Measurements from ENCODE around the gene PGR. TPM values are rescaled to one million over a fixed set of nuclear protein-coding genes. Genes with fewer than 3 reads are reported as not detected.

The PGR gene
- total RNA-seq, 1 experiment from 2014 or later = not detected

DNA sequence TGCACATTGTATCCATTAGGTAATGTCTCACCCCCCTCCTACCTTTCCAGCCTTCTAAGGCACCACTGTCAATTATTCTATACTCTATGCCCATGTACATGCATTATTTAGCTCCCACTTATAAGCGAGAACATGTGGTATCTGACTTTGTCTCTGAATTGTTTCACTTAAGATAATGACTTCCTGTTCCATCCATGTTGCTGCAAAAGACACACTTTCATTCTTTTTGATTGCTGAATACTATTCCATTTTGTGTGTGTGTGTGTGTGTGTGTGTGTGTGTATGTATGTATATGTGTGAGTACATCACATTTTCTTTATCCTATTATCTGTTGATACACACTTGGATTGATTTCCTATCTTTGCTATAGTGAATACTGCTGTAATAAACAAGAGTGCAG lies 84.2 kb downstream of the PGR start:
- Histone ChIP-seq H3K4me1 (ENCODE audit: control insufficient read depth, insufficient read depth, low read length) (no peaks in the 10 kb centered on the region), H3K27me3 (ENCODE audit: control insufficient read depth, insufficient read depth, low read length) (no peaks in the 10 kb centered on the region), H3K27ac (ENCODE audit: low read length) (no peak overlapping the region), H3K9me3 (ENCODE audit: control insufficient read depth, insufficient read depth, low read depth, low read length) (no peaks in the 10 kb centered on the region), H3K4me3 (ENCODE audit: low read depth in 2 of 2, low read length in 2 of 2) (no peak overlapping the region), H3K36me3 (ENCODE audit: control insufficient read depth, insufficient read depth, low read length) (no peaks in the 10 kb centered on the region)
- CTCF ChIA-PET = no interaction called here
- in situ Hi-C loops (cut with HindIII; ENCODE audit: low pct_unique_long_range_greater_than_20kb, low sequenced_read_pairs) = no loop called here
- ATAC-seq = no peak
- BruUV-seq (replicated peaks) = no TSS peak
- intact Hi-C loops (cut with micrococcal nuclease; ENCODE audit: unreplicated experiment) = loop anchor here (5.0 kb wide), 1 partner anchor 697 kb away; no protein-coding TSS in a partner anchor
- DNase-seq (ENCODE audit: low read depth, low spot score) = no peak
- TF ChIP-seq, protein P1, sequence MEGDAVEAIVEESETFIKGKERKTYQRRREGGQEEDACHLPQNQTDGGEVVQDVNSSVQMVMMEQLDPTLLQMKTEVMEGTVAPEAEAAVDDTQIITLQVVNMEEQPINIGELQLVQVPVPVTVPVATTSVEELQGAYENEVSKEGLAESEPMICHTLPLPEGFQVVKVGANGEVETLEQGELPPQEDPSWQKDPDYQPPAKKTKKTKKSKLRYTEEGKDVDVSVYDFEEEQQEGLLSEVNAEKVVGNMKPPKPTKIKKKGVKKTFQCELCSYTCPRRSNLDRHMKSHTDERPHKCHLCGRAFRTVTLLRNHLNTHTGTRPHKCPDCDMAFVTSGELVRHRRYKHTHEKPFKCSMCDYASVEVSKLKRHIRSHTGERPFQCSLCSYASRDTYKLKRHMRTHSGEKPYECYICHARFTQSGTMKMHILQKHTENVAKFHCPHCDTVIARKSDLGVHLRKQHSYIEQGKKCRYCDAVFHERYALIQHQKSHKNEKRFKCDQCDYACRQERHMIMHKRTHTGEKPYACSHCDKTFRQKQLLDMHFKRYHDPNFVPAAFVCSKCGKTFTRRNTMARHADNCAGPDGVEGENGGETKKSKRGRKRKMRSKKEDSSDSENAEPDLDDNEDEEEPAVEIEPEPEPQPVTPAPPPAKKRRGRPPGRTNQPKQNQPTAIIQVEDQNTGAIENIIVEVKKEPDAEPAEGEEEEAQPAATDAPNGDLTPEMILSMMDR (IDR thresholded peaks at IDR 0.05) = no peak
- TF ChIP-seq TCF7L2 (IDR thresholded peaks at IDR 0.05; ENCODE audit: low read depth, low read length) (no peak), POLR2AphosphoS5 (IDR thresholded peaks at IDR 0.05; ENCODE audit: low read depth, low read length) (no peak)
- POLR2A ChIA-PET = no interaction called here

DNA sequence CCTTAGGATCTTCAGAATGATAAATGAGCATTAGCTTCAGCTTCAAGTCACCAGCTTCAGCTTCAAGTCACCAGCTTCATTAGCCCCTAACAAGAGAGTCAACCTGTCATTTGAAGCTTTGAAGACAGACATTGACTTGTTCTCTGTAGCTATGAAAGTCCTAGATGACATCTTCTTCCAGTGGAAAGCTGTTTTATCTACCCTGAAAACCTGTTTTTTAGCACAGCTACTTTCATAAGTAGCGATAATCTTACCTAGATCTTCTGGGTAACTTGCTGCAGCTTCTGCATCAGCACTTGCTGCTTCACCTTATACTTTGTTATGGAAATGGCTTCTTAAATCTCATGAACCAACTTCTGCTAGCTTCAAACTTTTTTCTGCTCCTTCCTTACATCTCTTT lies 85.7 kb downstream of the PGR start:
- in situ Hi-C loops (cut with HindIII; ENCODE audit: low pct_unique_long_range_greater_than_20kb, low sequenced_read_pairs) = no loop called here
- H3K4me1 ChIP-seq (ENCODE audit: control insufficient read depth, insufficient read depth, low read length) = no peaks in the 10 kb centered on the region
- H3K27ac ChIP-seq (ENCODE audit: low read length) = no peak overlapping the region
- ChIA-PET CTCF (no interaction called here), POLR2A (interaction anchor here (0.6 kb wide), 1 partner anchor 382 kb away, joined by 7 read pairs; no protein-coding TSS in a partner anchor)
- no peaks in the 10 kb centered on the region for H3K9me3 ChIP-seq (ENCODE audit: control insufficient read depth, insufficient read depth, low read depth, low read length)
- BruUV-seq (replicated peaks) = no TSS peak
- no peak overlapping the region for H3K4me3 ChIP-seq (ENCODE audit: low read depth in 2 of 2, low read length in 2 of 2)
- DNase-seq (ENCODE audit: low read depth, low spot score) (no peak), ATAC-seq (no peak)
- no peaks in the 10 kb centered on the region for H3K27me3 ChIP-seq (ENCODE audit: control insufficient read depth, insufficient read depth, low read length)
- intact Hi-C loops (cut with micrococcal nuclease; ENCODE audit: unreplicated experiment) = no loop called here
- TF ChIP-seq SIN3A (IDR thresholded peaks at IDR 0.05; ENCODE audit: borderline replicate concordance, insufficient read depth, low read depth, low read length) (no peak), TCF7L2 (IDR thresholded peaks at IDR 0.05; ENCODE audit: low read depth, low read length) (no peak), POLR2AphosphoS5 (IDR thresholded peaks at IDR 0.05; ENCODE audit: low read depth, low read length) (no peak)
- TF ChIP-seq, protein P1 (IDR thresholded peaks at IDR 0.05) = no peak
- TF ChIP-seq, protein P2, sequence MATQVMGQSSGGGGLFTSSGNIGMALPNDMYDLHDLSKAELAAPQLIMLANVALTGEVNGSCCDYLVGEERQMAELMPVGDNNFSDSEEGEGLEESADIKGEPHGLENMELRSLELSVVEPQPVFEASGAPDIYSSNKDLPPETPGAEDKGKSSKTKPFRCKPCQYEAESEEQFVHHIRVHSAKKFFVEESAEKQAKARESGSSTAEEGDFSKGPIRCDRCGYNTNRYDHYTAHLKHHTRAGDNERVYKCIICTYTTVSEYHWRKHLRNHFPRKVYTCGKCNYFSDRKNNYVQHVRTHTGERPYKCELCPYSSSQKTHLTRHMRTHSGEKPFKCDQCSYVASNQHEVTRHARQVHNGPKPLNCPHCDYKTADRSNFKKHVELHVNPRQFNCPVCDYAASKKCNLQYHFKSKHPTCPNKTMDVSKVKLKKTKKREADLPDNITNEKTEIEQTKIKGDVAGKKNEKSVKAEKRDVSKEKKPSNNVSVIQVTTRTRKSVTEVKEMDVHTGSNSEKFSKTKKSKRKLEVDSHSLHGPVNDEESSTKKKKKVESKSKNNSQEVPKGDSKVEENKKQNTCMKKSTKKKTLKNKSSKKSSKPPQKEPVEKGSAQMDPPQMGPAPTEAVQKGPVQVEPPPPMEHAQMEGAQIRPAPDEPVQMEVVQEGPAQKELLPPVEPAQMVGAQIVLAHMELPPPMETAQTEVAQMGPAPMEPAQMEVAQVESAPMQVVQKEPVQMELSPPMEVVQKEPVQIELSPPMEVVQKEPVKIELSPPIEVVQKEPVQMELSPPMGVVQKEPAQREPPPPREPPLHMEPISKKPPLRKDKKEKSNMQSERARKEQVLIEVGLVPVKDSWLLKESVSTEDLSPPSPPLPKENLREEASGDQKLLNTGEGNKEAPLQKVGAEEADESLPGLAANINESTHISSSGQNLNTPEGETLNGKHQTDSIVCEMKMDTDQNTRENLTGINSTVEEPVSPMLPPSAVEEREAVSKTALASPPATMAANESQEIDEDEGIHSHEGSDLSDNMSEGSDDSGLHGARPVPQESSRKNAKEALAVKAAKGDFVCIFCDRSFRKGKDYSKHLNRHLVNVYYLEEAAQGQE (IDR thresholded peaks at IDR 0.05; ENCODE audit: insufficient read depth in 1 of 2, low read depth in 2 of 2, low read length in 1 of 2) = no peak
- H3K36me3 ChIP-seq (ENCODE audit: control insufficient read depth, insufficient read depth, low read length) = no peaks in the 10 kb centered on the region

Data from Panc1 (cell line).